ENCODE measurements around the gene EIF2S1.

DNA sequence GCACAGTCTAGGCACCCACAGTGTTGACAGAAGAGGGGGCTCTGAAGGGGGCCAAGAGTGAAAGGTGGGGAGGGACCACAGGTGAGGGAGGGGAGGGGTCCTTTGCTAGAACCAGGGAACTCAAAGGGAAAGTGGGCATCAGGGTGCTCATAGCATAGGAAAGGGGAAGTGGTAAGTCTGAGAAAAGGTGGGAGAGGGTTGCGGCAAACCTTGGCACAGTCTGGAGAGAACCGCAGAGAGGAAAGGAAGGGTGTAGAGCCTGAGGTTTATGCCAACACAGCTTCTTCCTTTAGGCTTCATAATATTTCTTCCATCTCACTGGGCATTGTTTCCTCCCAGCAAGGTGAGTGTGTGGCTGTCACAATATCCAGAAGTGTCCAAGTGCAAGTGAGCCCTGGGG lies 63.3 kb downstream of the EIF2S1 start:
- no peak for TF ChIP-seq JUNB (IDR thresholded peaks at IDR 0.05; ENCODE audit: unreplicated experiment)
- no peak for TF ChIP-seq POLR2AphosphoS5 (IDR thresholded peaks at IDR 0.05; ENCODE audit: low read depth)
- TF ChIP-seq, protein P1, sequence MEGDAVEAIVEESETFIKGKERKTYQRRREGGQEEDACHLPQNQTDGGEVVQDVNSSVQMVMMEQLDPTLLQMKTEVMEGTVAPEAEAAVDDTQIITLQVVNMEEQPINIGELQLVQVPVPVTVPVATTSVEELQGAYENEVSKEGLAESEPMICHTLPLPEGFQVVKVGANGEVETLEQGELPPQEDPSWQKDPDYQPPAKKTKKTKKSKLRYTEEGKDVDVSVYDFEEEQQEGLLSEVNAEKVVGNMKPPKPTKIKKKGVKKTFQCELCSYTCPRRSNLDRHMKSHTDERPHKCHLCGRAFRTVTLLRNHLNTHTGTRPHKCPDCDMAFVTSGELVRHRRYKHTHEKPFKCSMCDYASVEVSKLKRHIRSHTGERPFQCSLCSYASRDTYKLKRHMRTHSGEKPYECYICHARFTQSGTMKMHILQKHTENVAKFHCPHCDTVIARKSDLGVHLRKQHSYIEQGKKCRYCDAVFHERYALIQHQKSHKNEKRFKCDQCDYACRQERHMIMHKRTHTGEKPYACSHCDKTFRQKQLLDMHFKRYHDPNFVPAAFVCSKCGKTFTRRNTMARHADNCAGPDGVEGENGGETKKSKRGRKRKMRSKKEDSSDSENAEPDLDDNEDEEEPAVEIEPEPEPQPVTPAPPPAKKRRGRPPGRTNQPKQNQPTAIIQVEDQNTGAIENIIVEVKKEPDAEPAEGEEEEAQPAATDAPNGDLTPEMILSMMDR (conservative IDR thresholded peaks at IDR 0.05; ENCODE audit: low read depth in 2 of 2) = no peak
- TF ChIP-seq EZH2phosphoT487 (IDR thresholded peaks at IDR 0.05; ENCODE audit: unreplicated experiment) = no peak
- TF ChIP-seq, protein P2, sequence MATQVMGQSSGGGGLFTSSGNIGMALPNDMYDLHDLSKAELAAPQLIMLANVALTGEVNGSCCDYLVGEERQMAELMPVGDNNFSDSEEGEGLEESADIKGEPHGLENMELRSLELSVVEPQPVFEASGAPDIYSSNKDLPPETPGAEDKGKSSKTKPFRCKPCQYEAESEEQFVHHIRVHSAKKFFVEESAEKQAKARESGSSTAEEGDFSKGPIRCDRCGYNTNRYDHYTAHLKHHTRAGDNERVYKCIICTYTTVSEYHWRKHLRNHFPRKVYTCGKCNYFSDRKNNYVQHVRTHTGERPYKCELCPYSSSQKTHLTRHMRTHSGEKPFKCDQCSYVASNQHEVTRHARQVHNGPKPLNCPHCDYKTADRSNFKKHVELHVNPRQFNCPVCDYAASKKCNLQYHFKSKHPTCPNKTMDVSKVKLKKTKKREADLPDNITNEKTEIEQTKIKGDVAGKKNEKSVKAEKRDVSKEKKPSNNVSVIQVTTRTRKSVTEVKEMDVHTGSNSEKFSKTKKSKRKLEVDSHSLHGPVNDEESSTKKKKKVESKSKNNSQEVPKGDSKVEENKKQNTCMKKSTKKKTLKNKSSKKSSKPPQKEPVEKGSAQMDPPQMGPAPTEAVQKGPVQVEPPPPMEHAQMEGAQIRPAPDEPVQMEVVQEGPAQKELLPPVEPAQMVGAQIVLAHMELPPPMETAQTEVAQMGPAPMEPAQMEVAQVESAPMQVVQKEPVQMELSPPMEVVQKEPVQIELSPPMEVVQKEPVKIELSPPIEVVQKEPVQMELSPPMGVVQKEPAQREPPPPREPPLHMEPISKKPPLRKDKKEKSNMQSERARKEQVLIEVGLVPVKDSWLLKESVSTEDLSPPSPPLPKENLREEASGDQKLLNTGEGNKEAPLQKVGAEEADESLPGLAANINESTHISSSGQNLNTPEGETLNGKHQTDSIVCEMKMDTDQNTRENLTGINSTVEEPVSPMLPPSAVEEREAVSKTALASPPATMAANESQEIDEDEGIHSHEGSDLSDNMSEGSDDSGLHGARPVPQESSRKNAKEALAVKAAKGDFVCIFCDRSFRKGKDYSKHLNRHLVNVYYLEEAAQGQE (IDR thresholded peaks at IDR 0.05; ENCODE audit: unreplicated experiment) = no peak

All from GM23338 (cell line).